GM12878 (cell line): ENCODE data around the gene USP16. TPM values are rescaled to one million over a fixed set of nuclear protein-coding genes. Genes with fewer than 3 reads are reported as not detected.

ENCODE experiments used
- BCL11A ChIP-seq: IDR thresholded peaks from 2 replicates; pipeline ENCODE4 v1.6.1; 2011; ENCODE audit warnings: low read depth, low read length
- CHD2 ChIP-seq: IDR thresholded peaks from 2 replicates; pipeline ENCODE4 v1.6.1; 2011; ENCODE audit warnings: low read depth, low read length, improper control_type of control experiment, borderline replicate concordance
- CHD4 ChIP-seq: fragments of 200-600 bp; sonication (generic); IDR thresholded peaks from 2 replicates; pipeline ENCODE4 v1.6.1; 2016; ENCODE audit warnings: mild to moderate bottlenecking
- DPF2 ChIP-seq: fragments of 450-650 bp; IDR thresholded peaks from 2 replicates; pipeline ENCODE4 v1.6.1; 2017; ENCODE audit warnings: mild to moderate bottlenecking
- EED ChIP-seq: sonication (generic); IDR thresholded peaks from 2 replicates; pipeline ENCODE4 v1.6.1; 2016; ENCODE audit warnings: antibody characterized with exemption, low read depth
- EGR1 ChIP-seq, 2 experiments: IDR thresholded peaks; 1 replicate in 1 of 2; 2 replicates in 1 of 2; pipeline ENCODE4 v1.6.1; 2011 to 2012; ENCODE audit warnings: low read depth in 2 of 2, low read length in 2 of 2, borderline replicate concordance in 1 of 2, mild to moderate bottlenecking in 1 of 2, moderate library complexity in 1 of 2
- EP300 ChIP-seq, 2 experiments: fragments of 150-350 bp in 1 of 2; IDR thresholded peaks; 2 replicates each; pipeline ENCODE4 v1.6.1; 2011 to 2012; ENCODE audit warnings: low read depth in 2 of 2, low read length in 2 of 2, borderline replicate concordance in 1 of 2, improper control_type of control experiment in 1 of 2, inconsistent platforms in 1 of 2; ENCODE audit not compliant: control insufficient read depth in 1 of 2
- ETV6 ChIP-seq, 2 experiments: fragments of 450-650 bp in 1 of 2; IDR thresholded peaks in 1 of 2; conservative IDR thresholded peaks in 1 of 2; 2 replicates each; pipeline ENCODE4 v1.6.1; 2014; ENCODE audit warnings: antibody characterized with exemption in 1 of 2, borderline replicate concordance in 1 of 2, low read depth in 1 of 2, mild to moderate bottlenecking in 1 of 2, moderate library complexity in 1 of 2
- FOXK2 ChIP-seq: fragments of 450-650 bp; IDR thresholded peaks from 2 replicates; pipeline ENCODE4 v1.6.1; 2017; ENCODE audit warnings: mild to moderate bottlenecking, moderate library complexity
- HDAC2 ChIP-seq: fragments of 200-600 bp; sonication (generic); IDR thresholded peaks from 2 replicates; pipeline ENCODE4 v1.6.1; 2017
- IRF4 ChIP-seq: IDR thresholded peaks from 2 replicates; pipeline ENCODE4 v1.6.1; 2011; ENCODE audit warnings: low read depth, low read length
- KLF5 ChIP-seq: fragments of 450-650 bp; IDR thresholded peaks from 2 replicates; pipeline ENCODE4 v1.6.1; 2014; ENCODE audit warnings: mild to moderate bottlenecking; ENCODE audit not compliant: partially characterized antibody
- LARP7 ChIP-seq: fragments of 450-650 bp; IDR thresholded peaks from 2 replicates; pipeline ENCODE4 v1.6.1; 2017; ENCODE audit warnings: mild to moderate bottlenecking
- MAX ChIP-seq: IDR thresholded peaks from 2 replicates; pipeline ENCODE4 v1.6.1; 2012; ENCODE audit warnings: low read depth, low read length, improper control_type of control experiment
- MEF2A ChIP-seq: IDR thresholded peaks from 2 replicates; pipeline ENCODE4 v1.6.1; 2011; ENCODE audit warnings: low read depth, mild to moderate bottlenecking, low read length, moderate library complexity; ENCODE audit not compliant: insufficient read depth
- NBN ChIP-seq: fragments of 450-650 bp; IDR thresholded peaks from 2 replicates; pipeline ENCODE4 v1.6.1; 2016
- NFIC ChIP-seq: IDR thresholded peaks from 2 replicates; pipeline ENCODE4 v1.6.1; 2012; ENCODE audit warnings: low read depth, mild to moderate bottlenecking, inconsistent platforms, low read length, moderate library complexity
- POU2F2 ChIP-seq: IDR thresholded peaks from 3 replicates; pipeline ENCODE4 v1.6.1; 2011; ENCODE audit warnings: low read depth, mild to moderate bottlenecking, low read length, borderline replicate concordance
- PRDM15 ChIP-seq: fragments of 450-650 bp; formaldehyde crosslinking; IDR thresholded peaks from 2 replicates; pipeline ENCODE4 v1.4.0; 2020; ENCODE audit warnings: mild to moderate bottlenecking, moderate library complexity
- RCOR1 ChIP-seq: conservative IDR thresholded peaks from 2 replicates; pipeline ENCODE4 v1.6.1; 2012; ENCODE audit warnings: low read depth, low read length, improper control_type of control experiment
- RFX5 ChIP-seq: IDR thresholded peaks from 2 replicates; pipeline ENCODE4 v1.6.1; 2011; ENCODE audit warnings: low read depth, low read length, improper control_type of control experiment
- SREBF2 ChIP-seq: IDR thresholded peaks from 2 replicates; pipeline ENCODE4 v1.6.1; 2012; ENCODE audit warnings: mild to moderate bottlenecking, low read length
- STAT1 ChIP-seq: fragments of 450-650 bp; conservative IDR thresholded peaks from 2 replicates; pipeline ENCODE4 v1.6.1; 2014; ENCODE audit warnings: antibody characterized with exemption, mild to moderate bottlenecking
- TCF7 ChIP-seq: IDR thresholded peaks from 2 replicates; pipeline ENCODE4 v1.6.1; 2014; ENCODE audit warnings: antibody characterized with exemption, borderline replicate concordance
- WRNIP1 ChIP-seq: IDR thresholded peaks from 2 replicates; pipeline ENCODE4 v1.6.1; 2011; ENCODE audit warnings: low read depth, low read length, improper control_type of control experiment, borderline replicate concordance
- YBX1 ChIP-seq: fragments of 450-650 bp; IDR thresholded peaks from 2 replicates; pipeline ENCODE4 v1.6.1; 2016; ENCODE audit warnings: antibody characterized with exemption
- ZBED1 ChIP-seq: IDR thresholded peaks from 2 replicates; pipeline ENCODE4 v1.6.1; 2016; ENCODE audit warnings: borderline replicate concordance
- polyA plus RNA-seq, 11 experiments: library from polyadenylated mRNA; depleted of rRNA in 4 of 11; unstranded in 6 of 11; stranded (reverse) in 5 of 11; fragments of >200 nt; fragmentation: Nextera tagmentation in 4 of 11; fragmentation: Illumina TruSeq in 1 of 11; extraction: Ambion mirVana in 4 of 11; extraction: Trizol in 1 of 11; gene quantifications; 1 replicate in 1 of 11; 2 replicates in 10 of 11; pipeline versions ENCODE4 v1.2.1 to v1.2.3, GENCODE V29; 2011 to 2016; ENCODE audit warnings: inconsistent platforms in 2 of 11, missing spikeins in 2 of 11, low read depth in 1 of 11
- total RNA-seq, 4 experiments: library from RNA; depleted of rRNA in 3 of 4; stranded (reverse); fragments of >200 nt in 3 of 4; fragmentation: Illumina TruSeq in 1 of 4; extraction: Trizol in 1 of 4; gene quantifications; 2 replicates each; pipeline versions ENCODE4 v1.2.1 to v1.2.3, GENCODE V29; 2013 to 2021

The USP16 gene
- total and polyA plus RNA-seq, 10 of the 15 experiments (the other 5 are each of a cell fraction or from before 2014, with no cell fraction given), result 29.5 to 68.7 (median 52.3) TPM

GRCh38 chr21:28992526-28993292 is 31.8 kb upstream of the USP16 start, which contains the start of gene LTN1 (continued):
- TF ChIP-seq KLF5 (peak; percentile 75), BCL11A (0 out of 2 replicates have a peak, but pooled peaks have one; percentile 37), YBX1 (no peak), POU2F2 (no peak), WRNIP1 (no peak), SREBF2 (peak; percentile 57; the same call in 1 of the 2 replicates), RCOR1 (no peak), RFX5 (no peak; the same call in 1 of the 2 replicates), ETV6 (conservative IDR thresholded peaks at IDR 0.05 in 1 of 2, IDR thresholded peaks at IDR 0.05 in 1 of 2; ENCODE audit: borderline replicate concordance in 1 of 2, low read depth in 1 of 2) (peak in 1 of 2 experiments; percentile 83; a peak in 2 of 4 replicates), DPF2 (peak; percentile 72; the same call in 1 of the 2 replicates), EGR1 (IDR thresholded peaks at IDR 0.05; ENCODE audit: borderline replicate concordance in 1 of 2, low read depth in 2 of 2, low read length in 2 of 2) (peak; percentile 33 to 41; a peak in 1 of 3 replicates), NFIC (0 out of 2 replicates have a peak, but pooled peaks have one; percentile 35), LARP7 (peak; percentile 33; the same call in 1 of the 2 replicates), TCF7 (no peak), STAT1 (peak; percentile 82; the same call in 1 of the 2 replicates), EP300 (IDR thresholded peaks at IDR 0.05; ENCODE audit: borderline replicate concordance in 1 of 2, control insufficient read depth in 1 of 2, low read depth in 2 of 2, low read length in 2 of 2) (peak in 1 of 2 experiments; percentile 28; a peak in 1 of 4 replicates), CHD2 (peak; percentile 92), IRF4 (0 out of 2 replicates have a peak, but pooled peaks have one; percentile 13), ZBED1 (no peak), MEF2A (0 out of 2 replicates have a peak, but pooled peaks have one; percentile 12), MAX (no peak; the same call in 1 of the 2 replicates), NBN (peak; percentile 96), FOXK2 (peak; percentile 76), CHD4 (no peak), PRDM15 (CRISPR knock-in tag) (no peak), EED (no peak), HDAC2 (no peak)
